Vagina (tissue), 2 donors: ENCODE measurements around the gene TRPV5. TPM values are rescaled to one million over a fixed set of nuclear protein-coding genes. Genes with fewer than 3 reads are reported as not detected.

Source experiments
- DNase-seq, 2 donors: peaks; one replicate each; pipeline ENCODE4 v3.0.0-alpha.2; 2017; ENCODE audit errors: extremely low spot score in 2 of 2
- H3K27ac ChIP-seq: fragments of 200-600 bp; sonication (generic); one replicate; pipeline ENCODE4 v1.5.1; 2019
- H3K27me3 ChIP-seq: fragments of 200-600 bp; sonication (generic); one replicate; pipeline ENCODE4 v1.5.1; 2019
- H3K36me3 ChIP-seq, 2 donors: fragments of 200-600 bp; sonication (generic); one replicate each; pipeline ENCODE4 v1.5.1; 2017 to 2019
- H3K4me1 ChIP-seq: fragments of 200-600 bp; sonication (generic); one replicate; pipeline ENCODE4 v1.5.1; 2019
- H3K4me3 ChIP-seq, 2 donors: fragments of 200-600 bp; sonication (generic); 1 replicate in 1 of 2; 2 replicates in 1 of 2; pipeline ENCODE4 v1.5.1; 2016 to 2019
- H3K9me3 ChIP-seq: fragments of 200-600 bp; sonication (generic); one replicate; pipeline ENCODE4 v1.5.1; 2019
- POLR2A ChIP-seq, 2 donors: fragments of 450-650 bp; IDR thresholded peaks; one replicate each; pipeline ENCODE4 v1.6.1; 2017; ENCODE audit warnings: antibody characterized with exemption in 2 of 2, mild to moderate bottlenecking in 2 of 2, moderate library complexity in 2 of 2
- POLR2AphosphoS5 ChIP-seq, 2 donors: sonication (generic); formaldehyde crosslinking; IDR thresholded peaks; one replicate each; pipeline ENCODE4 v1.9.0; 2017; ENCODE audit warnings: antibody characterized with exemption in 2 of 2, mild to moderate bottlenecking in 2 of 2, low read depth in 1 of 2; ENCODE audit not compliant: insufficient read depth in 1 of 2
- intact Hi-C: fragments of 100-400 bp; cut with DNase I; formaldehyde crosslinking; loops from one replicate; pipeline ENCODE4 v1.15.1; 2023
- total RNA-seq: library from RNA; depleted of rRNA; stranded (reverse); fragments of >200 nt; gene quantifications from one replicate; pipeline ENCODE4 v1.2.3, GENCODE V29; 2016
- TF ChIP-seq, protein P1 (sequence below), 3 experiments: fragments of 450-650 bp in 2 of 3; fragments of 200-600 bp in 1 of 3; sonication (generic) in 1 of 3; IDR thresholded peaks; one replicate each; pipeline ENCODE4 v1.5.1; 2017 to 2019; ENCODE audit warnings: antibody characterized with exemption in 3 of 3, mild to moderate bottlenecking in 2 of 3, moderate library complexity in 2 of 3

Gene TRPV5
- total RNA-seq, 1 donor from 2014 or later = not detected

DNA sequence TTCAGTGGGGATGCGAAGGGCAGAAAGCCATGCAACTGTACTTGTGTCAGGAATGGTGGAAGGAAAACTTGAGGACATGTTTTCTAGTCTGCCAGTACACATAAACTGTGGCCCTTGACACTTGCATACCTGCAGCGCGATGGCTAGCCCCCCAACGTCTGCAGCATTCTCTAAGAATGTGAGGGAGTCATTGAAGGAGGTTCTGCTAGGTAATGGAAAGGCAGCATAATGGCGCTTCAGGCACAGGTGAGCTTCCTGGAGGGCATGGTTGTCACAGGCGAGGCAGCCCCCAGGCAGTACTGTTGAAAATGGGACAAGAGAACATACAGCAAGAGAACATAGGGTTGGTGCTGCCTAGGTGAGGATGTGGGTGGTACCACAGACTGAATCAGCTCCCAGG lies 9.2 kb upstream of the TRPV5 start:
- no peaks in the 10 kb centered on the region for H3K36me3 ChIP-seq
- peaks cover 9% of the 10 kb centered on the region for H3K4me1 ChIP-seq
- DNase-seq = no peak
- no peak overlapping the region for H3K27ac ChIP-seq
- TF ChIP-seq POLR2AphosphoS5 (IDR thresholded peaks at IDR 0.05; ENCODE audit: insufficient read depth in 1 of 2, low read depth in 1 of 2) (no peak), POLR2A (IDR thresholded peaks at IDR 0.05) (no peak)
- TF ChIP-seq, protein P1, sequence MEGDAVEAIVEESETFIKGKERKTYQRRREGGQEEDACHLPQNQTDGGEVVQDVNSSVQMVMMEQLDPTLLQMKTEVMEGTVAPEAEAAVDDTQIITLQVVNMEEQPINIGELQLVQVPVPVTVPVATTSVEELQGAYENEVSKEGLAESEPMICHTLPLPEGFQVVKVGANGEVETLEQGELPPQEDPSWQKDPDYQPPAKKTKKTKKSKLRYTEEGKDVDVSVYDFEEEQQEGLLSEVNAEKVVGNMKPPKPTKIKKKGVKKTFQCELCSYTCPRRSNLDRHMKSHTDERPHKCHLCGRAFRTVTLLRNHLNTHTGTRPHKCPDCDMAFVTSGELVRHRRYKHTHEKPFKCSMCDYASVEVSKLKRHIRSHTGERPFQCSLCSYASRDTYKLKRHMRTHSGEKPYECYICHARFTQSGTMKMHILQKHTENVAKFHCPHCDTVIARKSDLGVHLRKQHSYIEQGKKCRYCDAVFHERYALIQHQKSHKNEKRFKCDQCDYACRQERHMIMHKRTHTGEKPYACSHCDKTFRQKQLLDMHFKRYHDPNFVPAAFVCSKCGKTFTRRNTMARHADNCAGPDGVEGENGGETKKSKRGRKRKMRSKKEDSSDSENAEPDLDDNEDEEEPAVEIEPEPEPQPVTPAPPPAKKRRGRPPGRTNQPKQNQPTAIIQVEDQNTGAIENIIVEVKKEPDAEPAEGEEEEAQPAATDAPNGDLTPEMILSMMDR (IDR thresholded peaks at IDR 0.05) = no peak
- intact Hi-C loops = no loop called here
- H3K9me3 ChIP-seq = no peaks in the 10 kb centered on the region
- H3K27me3 ChIP-seq = no peaks in the 10 kb centered on the region
- no peak overlapping the region for H3K4me3 ChIP-seq

DNA sequence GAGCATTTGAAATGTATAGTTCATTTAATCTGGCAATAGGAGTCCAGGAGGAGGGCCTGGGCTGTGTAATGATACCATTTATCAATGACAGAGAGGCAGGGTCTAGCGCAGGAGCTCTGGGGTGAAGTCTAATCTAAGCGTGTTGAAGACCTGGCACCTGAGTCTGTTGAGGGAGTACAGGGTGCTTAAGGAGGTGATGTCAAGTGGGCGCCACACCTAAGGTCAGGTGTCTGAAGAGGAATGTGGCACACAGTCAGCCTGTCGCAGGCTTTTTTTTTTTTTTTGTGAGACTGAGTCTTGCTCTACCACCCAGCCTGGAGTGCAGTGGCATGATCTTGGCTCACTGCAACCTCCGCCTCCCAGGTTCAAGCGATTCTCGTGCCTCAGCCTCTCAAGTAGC lies 8.0 kb upstream of the TRPV5 start:
- no peak overlapping the region for H3K4me3 ChIP-seq
- TF ChIP-seq POLR2A (IDR thresholded peaks at IDR 0.05) (no peak), POLR2AphosphoS5 (IDR thresholded peaks at IDR 0.05; ENCODE audit: insufficient read depth in 1 of 2, low read depth in 1 of 2) (no peak)
- TF ChIP-seq, protein P1 (IDR thresholded peaks at IDR 0.05) = no peak
- intact Hi-C loops = no loop called here
- no peak for DNase-seq
- H3K36me3 ChIP-seq = no peaks in the 10 kb centered on the region
- H3K4me1 ChIP-seq = peaks cover 9% of the 10 kb centered on the region
- no peaks in the 10 kb centered on the region for H3K9me3 ChIP-seq
- no peak overlapping the region for H3K27ac ChIP-seq
- H3K27me3 ChIP-seq = no peaks in the 10 kb centered on the region

DNA sequence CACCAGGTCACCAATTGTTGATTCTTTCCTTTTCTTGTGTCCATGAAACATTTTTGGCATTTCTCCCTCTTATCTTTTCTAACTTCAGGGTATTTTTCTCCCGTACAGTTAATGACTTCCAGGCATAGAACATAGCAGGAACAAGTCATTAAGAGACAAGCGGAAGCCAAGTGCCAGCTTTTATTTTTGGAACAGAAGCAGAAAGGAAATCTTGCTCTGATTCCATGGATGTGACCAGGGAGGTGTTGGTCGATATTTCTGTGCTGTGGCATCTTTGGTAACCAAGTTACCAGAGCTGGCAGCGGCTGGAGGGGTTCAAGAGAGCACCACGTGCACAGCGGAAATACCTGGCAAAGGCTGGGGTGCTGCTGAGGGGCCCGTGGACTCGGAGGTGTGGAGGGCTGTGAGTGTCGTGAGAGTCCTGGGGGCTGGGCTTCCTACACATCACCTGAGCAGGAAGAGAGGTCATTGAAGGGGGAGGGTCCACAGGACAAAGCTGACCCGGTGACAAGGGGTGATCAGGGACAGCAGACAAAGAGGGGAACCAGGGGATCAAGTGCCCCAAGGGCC lies 7.5 kb upstream of the TRPV5 start:
- H3K4me1 ChIP-seq = peaks cover 9% of the 10 kb centered on the region
- H3K36me3 ChIP-seq = no peaks in the 10 kb centered on the region
- H3K27me3 ChIP-seq = no peaks in the 10 kb centered on the region
- no peaks in the 10 kb centered on the region for H3K9me3 ChIP-seq
- intact Hi-C loops = no loop called here
- DNase-seq = no peak
- no peak for TF ChIP-seq POLR2AphosphoS5 (IDR thresholded peaks at IDR 0.05; ENCODE audit: insufficient read depth in 1 of 2, low read depth in 1 of 2)
- TF ChIP-seq, protein P1 (IDR thresholded peaks at IDR 0.05) = no peak
- TF ChIP-seq POLR2A (IDR thresholded peaks at IDR 0.05) = no peak
- no peak overlapping the region for H3K27ac ChIP-seq
- no peak overlapping the region for H3K4me3 ChIP-seq

DNA sequence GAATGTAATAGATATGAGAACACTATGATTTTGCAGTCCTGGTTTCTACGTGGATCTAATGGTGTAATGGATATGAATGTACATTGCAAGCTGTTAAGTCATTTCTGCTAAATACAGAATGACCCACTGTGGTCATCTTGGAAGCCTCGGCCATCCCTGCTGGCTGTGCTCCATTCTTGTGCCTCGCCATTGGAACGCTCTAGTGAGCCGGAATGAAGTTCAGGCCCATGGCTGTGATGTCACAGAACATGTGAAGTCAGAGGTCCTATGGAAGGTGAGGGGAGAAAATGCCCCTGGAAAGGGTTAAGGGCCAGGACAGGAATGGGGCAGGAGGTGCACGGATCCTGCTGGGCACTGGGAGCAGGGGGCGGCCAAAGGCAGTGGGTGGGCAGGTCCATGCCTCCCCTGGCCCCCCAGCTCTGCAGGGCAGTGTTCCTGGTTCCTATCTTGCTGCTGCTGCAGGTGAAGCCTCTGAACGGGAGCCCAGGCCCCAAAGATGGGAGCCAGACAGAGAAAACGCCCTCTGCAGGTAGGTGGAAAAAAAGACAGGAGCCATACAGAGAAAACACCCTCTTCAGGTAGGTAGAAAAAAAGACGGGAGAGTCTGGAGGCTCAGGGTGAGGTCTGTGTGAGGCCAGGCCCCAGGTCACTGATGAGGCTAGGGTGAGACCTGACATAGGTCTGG lies 5.8 kb upstream of the TRPV5 start, which contains the start of gene LLCFC1:
TSS of gene LLCFC1 (plus strand) at position 259 of the 685 bp plus-strand sequence. CDS start at position 397, 138 bp downstream.
- no peak for DNase-seq
- TF ChIP-seq POLR2AphosphoS5 (IDR thresholded peaks at IDR 0.05; ENCODE audit: insufficient read depth in 1 of 2, low read depth in 1 of 2) (no peak), POLR2A (IDR thresholded peaks at IDR 0.05) (no peak)
- TF ChIP-seq, protein P1 (IDR thresholded peaks at IDR 0.05) = no peak
- H3K4me1 ChIP-seq = peaks cover 9% of the 10 kb centered on the region
- no peaks in the 10 kb centered on the region for H3K27me3 ChIP-seq
- H3K4me3 ChIP-seq = no peak within 1 kb of the TSS
- no peak within 1 kb of the TSS for H3K27ac ChIP-seq
- no peaks in the 10 kb centered on the region for H3K36me3 ChIP-seq
- no peaks in the 10 kb centered on the region for H3K9me3 ChIP-seq
- intact Hi-C loops = no loop called here

DNA sequence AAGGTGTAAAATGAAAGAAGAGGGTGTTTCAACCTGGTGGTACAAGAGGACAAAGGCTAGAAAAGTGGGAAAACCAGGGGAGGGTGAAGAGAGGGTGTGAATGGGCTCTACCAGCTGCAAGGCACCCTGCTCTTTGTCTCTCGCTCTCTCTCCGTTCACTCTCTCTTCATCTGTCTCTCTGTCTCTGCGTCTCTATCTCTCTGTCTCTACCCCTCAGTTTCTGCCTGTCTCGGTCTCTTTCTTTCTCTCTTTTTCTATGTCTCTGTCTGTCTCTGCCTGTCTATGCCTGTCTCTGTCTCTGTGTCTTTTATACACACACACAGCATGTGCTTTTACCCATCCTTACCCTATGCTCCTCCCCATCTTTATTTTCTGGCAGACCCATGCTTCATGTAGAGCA lies 5.1 kb upstream of the TRPV5 start:
- intact Hi-C loops = no loop called here
- DNase-seq = no peak
- H3K27me3 ChIP-seq = no peaks in the 10 kb centered on the region
- H3K4me3 ChIP-seq = no peak overlapping the region
- H3K27ac ChIP-seq = no peak overlapping the region
- H3K36me3 ChIP-seq = no peaks in the 10 kb centered on the region
- TF ChIP-seq POLR2A (IDR thresholded peaks at IDR 0.05) = no peak
- no peak for TF ChIP-seq POLR2AphosphoS5 (IDR thresholded peaks at IDR 0.05; ENCODE audit: insufficient read depth in 1 of 2, low read depth in 1 of 2)
- TF ChIP-seq, protein P1 (IDR thresholded peaks at IDR 0.05) = no peak
- no peaks in the 10 kb centered on the region for H3K9me3 ChIP-seq
- H3K4me1 ChIP-seq = peaks cover 9% of the 10 kb centered on the region
